ENCODE measurements around the gene C7orf57. TPM values are rescaled to one million over a fixed set of nuclear protein-coding genes. Genes with fewer than 3 reads are reported as not detected.
A peak's percentile ranks its signal among the peaks of the same experiment; 100 is the strongest.
"Not testable (repeated sequence)": the region's sequence is repeated elsewhere in the genome, so short reads cannot be mapped to it uniquely, and the experiment has no call there.

Gene C7orf57
- total RNA-seq, 2 experiments from 2014 or later: 0.14 to 0.40 TPM

DNA sequence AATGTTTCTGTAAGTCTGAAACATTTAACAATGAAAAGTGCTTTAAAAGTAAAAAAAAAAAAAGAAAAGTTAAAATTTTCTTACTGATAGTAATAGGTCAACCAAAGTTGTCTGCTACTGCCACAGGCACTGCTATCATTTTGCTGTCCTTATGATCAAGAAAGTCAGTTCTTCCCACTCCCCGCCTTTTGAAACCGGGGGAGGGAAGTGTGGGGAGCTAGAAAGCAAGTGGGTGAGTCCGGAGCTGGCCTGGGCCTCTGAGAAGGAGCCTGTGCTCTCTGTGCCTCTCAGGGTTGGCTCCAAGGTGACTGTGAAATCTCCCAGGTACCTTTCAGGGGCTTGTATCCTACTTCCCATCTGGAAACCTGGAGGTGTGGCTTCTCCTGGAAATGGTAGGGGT, 7.3 kb downstream of the C7orf57 start:
- no peak for ATAC-seq (ENCODE audit: low read depth)
- Mint-ChIP-seq H3K36me3 (no peaks in the 10 kb centered on the region), H3K27ac (no peak overlapping the region), H3K4me3 (no peak overlapping the region), H3K4me1 (peaks cover 21% of the 10 kb centered on the region), H3K27me3 (peaks cover 8% of the 10 kb centered on the region), H3K9me3 (no peaks in the 10 kb centered on the region)
- POLR2A ChIA-PET: no interaction called here
- no peak for DNase-seq

- no peak for ATAC-seq (ENCODE audit: low read depth)
- Mint-ChIP-seq H3K4me3 (no peak overlapping the region), H3K27ac (no peak overlapping the region), H3K9me3 (no peaks in the 10 kb centered on the region), H3K4me1 (peaks cover 21% of the 10 kb centered on the region), H3K36me3 (no peaks in the 10 kb centered on the region), H3K27me3 (no peaks in the 10 kb centered on the region)
- DNase-seq: no peak
- POLR2A ChIA-PET: interaction anchor here (1.5 kb wide), 1 partner anchor 39 kb away, joined by 3 read pairs; no protein-coding TSS in a partner anchor
Observed at GRCh38 chr7:48045195-48045765, 9.9 kb downstream of the C7orf57 start.

DNA sequence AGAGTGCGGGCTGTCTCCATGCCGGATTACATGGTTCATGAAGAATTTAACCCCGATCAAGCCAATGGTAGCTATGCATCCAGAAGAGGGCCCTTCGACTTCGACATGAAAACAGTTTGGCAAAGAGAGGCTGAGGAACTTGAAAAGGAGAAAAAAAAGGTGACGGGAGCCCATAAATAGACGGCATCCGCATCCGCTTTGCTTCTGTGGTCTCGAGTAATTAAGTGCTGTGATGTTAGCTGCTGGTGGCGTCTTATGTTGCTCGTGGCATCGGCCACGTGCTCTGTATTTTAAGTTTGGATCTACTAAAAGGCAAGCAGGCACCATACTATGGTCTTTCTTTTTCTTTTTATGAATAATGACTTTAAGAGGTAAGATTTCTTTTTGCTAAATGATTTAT, 11.1 kb downstream of the C7orf57 start:
- H3K4me1 Mint-ChIP-seq: peaks cover 19% of the 10 kb centered on the region
- ATAC-seq (ENCODE audit: low read depth) (peak; percentile 69), DNase-seq (no peak)
- H3K27ac Mint-ChIP-seq: no peak overlapping the region
- POLR2A ChIA-PET: no interaction called here
- H3K27me3 Mint-ChIP-seq: no peaks in the 10 kb centered on the region
- peak overlapping the region; percentile 21 for H3K4me3 Mint-ChIP-seq
- no peaks in the 10 kb centered on the region for H3K36me3 Mint-ChIP-seq
- H3K9me3 Mint-ChIP-seq: no peaks in the 10 kb centered on the region

DNA sequence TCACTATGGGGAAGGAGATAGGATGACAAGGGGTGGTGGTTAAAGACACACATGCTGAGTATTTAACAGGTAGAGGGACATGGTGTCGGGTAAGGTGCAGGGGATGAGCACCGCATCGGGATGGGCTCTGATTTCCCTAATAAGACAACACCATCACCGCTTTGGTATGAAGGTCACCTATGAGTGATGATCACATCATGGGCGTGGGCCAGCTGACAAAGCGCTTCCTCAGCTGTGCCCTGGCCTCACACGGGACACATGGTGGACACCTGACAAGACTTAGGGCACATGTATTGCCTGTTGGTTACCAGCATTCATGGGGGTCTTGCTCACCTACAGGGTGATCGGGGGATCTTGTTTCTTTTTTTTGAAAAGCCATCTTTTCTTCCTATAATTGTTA, 12.8 kb downstream of the C7orf57 start:
- no peaks in the 10 kb centered on the region for H3K27me3 Mint-ChIP-seq
- no peak for DNase-seq
- no peaks in the 10 kb centered on the region for H3K36me3 Mint-ChIP-seq
- POLR2A ChIA-PET: no interaction called here
- H3K4me1 Mint-ChIP-seq: peaks cover 13% of the 10 kb centered on the region
- no peak overlapping the region for H3K4me3 Mint-ChIP-seq
- no peak for ATAC-seq (ENCODE audit: low read depth)
- H3K27ac Mint-ChIP-seq: no peak overlapping the region
- no peaks in the 10 kb centered on the region for H3K9me3 Mint-ChIP-seq

DNA sequence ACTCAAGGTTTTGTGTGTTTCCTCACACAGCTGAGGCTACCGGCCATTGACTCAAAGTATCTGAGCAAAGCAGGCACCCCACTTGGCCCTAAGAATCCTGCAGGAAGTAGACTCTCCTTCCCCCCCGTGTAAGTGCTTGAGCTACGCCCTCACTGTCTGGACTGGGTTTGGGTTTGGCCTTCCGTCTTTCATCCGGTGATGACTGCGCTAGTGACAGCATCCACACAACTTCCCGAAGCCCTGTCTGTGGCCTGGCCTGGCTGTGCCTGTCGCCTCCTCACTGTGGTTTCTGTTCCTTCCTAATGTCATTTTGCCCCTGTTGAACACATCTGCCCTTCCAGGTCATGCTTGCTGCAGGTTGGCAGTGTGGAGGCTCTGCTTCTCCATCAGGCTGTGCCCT, 14.5 kb downstream of the C7orf57 start:
- no peaks in the 10 kb centered on the region for H3K36me3 Mint-ChIP-seq
- H3K4me1 Mint-ChIP-seq: peaks cover 13% of the 10 kb centered on the region
- POLR2A ChIA-PET: no interaction called here
- H3K4me3 Mint-ChIP-seq: no peak overlapping the region
- no peak for ATAC-seq (ENCODE audit: low read depth)
- no peaks in the 10 kb centered on the region for H3K9me3 Mint-ChIP-seq
- DNase-seq: no peak
- H3K27me3 Mint-ChIP-seq: no peaks in the 10 kb centered on the region
- no peak overlapping the region for H3K27ac Mint-ChIP-seq

DNA sequence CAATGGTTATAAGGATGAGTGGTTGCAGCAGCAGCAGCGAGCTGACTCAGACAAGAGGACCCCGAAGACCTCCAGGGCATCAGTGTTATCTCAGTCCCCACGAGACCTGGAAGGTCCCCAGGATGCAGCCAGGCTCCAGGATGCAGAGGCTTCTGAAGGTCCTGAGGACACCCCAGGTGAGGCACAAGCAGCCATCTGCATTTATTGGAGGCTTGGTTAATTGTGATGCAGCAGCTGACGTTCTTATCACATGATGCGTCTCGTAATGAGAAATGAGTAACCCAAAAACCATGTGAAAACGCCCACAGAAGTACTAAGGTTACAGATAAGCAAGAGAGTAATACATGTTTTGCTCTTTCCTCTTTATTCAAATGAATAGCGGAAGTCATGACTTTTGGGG, 17.4 kb downstream of the C7orf57 start:
- no peaks in the 10 kb centered on the region for H3K4me1 Mint-ChIP-seq
- ATAC-seq (ENCODE audit: low read depth) (no peak), DNase-seq (no peak)
- peaks cover 6% of the 10 kb centered on the region for H3K36me3 Mint-ChIP-seq
- H3K27me3 Mint-ChIP-seq: peaks cover 5% of the 10 kb centered on the region
- POLR2A ChIA-PET: no interaction called here
- no peak overlapping the region for H3K27ac Mint-ChIP-seq
- peaks cover 2% of the 10 kb centered on the region for H3K9me3 Mint-ChIP-seq
- no peak overlapping the region for H3K4me3 Mint-ChIP-seq

DNA sequence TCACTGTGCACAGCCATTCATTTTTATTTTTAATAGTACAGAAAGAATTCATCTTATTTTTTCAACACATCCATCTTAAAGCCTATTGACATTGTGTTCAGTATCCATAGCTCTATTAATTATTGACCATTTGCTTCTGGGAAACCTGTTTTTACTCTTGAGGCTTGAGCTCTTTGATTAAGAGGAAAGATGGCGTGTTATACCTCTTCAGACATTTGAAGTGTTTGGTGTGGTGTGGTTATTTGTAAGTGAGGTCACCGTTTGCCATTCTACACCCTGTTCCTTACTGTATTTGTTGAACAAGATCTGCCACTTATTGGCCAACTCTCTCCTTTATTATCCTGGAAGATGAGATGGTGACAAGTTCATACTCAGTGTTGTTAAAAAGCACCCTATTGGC, 18.4 kb downstream of the C7orf57 start:
- peaks cover 5% of the 10 kb centered on the region for H3K27me3 Mint-ChIP-seq
- H3K36me3 Mint-ChIP-seq: peaks cover 9% of the 10 kb centered on the region
- no peak overlapping the region for H3K4me3 Mint-ChIP-seq

GRCh38 chr7:48058990-48059389, 23.6 kb downstream of the C7orf57 start:
- H3K27me3 Mint-ChIP-seq: peaks cover 5% of the 10 kb centered on the region
- no peak for ATAC-seq (ENCODE audit: low read depth)
- POLR2A ChIA-PET: no interaction called here
- DNase-seq: no peak
- peaks cover 15% of the 10 kb centered on the region for H3K36me3 Mint-ChIP-seq
- no peak overlapping the region for H3K27ac Mint-ChIP-seq
- peaks cover 6% of the 10 kb centered on the region for H3K9me3 Mint-ChIP-seq
- H3K4me3 Mint-ChIP-seq: no peak overlapping the region
- H3K4me1 Mint-ChIP-seq: peaks cover 4% of the 10 kb centered on the region

More for the DNA sequence above, 18.4 kb downstream of the C7orf57 start:
- POLR2A ChIA-PET: no interaction called here
- H3K27ac Mint-ChIP-seq: no peak overlapping the region
- ATAC-seq (ENCODE audit: low read depth): no peak
- DNase-seq: no peak
- H3K4me1 Mint-ChIP-seq: no peaks in the 10 kb centered on the region
- H3K9me3 Mint-ChIP-seq: peaks cover 2% of the 10 kb centered on the region

GRCh38 chr7:48059706-48060105, 24.4 kb downstream of the C7orf57 start:
- Mint-ChIP-seq H3K4me3 (no peak overlapping the region), H3K9me3 (peaks cover 7% of the 10 kb centered on the region), H3K27ac (no peak overlapping the region), H3K27me3 (peaks cover 5% of the 10 kb centered on the region), H3K4me1 (peaks cover 4% of the 10 kb centered on the region), H3K36me3 (peaks cover 15% of the 10 kb centered on the region)
- DNase-seq (no peak), ATAC-seq (ENCODE audit: low read depth) (no peak)
- POLR2A ChIA-PET: no interaction called here

GRCh38 chr7:48063985-48064384, 28.6 kb downstream of the C7orf57 start:
- Mint-ChIP-seq H3K9me3 (peaks cover 7% of the 10 kb centered on the region), H3K4me3 (no peak overlapping the region), H3K4me1 (peaks cover 2% of the 10 kb centered on the region), H3K27me3 (no peaks in the 10 kb centered on the region), H3K36me3 (peaks cover 8% of the 10 kb centered on the region), H3K27ac (no peak overlapping the region)
- no peak for ATAC-seq (ENCODE audit: low read depth)
- POLR2A ChIA-PET: no interaction called here
- no peak for DNase-seq

DNA sequence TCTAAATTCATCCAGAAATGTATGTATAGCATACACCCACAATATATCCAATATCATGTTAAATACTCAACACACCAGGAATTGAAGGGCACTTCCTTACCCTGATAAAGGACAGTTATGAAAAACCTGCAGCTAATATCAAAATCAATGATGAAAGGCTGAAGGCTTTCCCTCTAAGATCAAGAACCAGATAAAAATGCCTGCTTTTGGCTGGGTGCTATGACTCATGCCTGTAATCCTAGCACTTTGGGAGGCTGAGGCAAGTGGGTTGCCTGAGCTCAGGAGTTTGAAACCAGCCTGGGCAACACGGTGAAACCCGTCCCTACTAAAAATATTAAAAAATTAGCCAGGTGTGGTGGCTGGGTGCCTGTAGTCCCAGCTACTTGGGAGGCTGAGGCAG, 32.1 kb downstream of the C7orf57 start:
- peaks cover 6% of the 10 kb centered on the region for H3K36me3 Mint-ChIP-seq
- H3K27ac Mint-ChIP-seq: no peak overlapping the region
- ATAC-seq (ENCODE audit: low read depth) (no peak), DNase-seq (no peak)
- H3K4me1 Mint-ChIP-seq: no peaks in the 10 kb centered on the region
- no peak overlapping the region for H3K4me3 Mint-ChIP-seq
- H3K27me3 Mint-ChIP-seq: no peaks in the 10 kb centered on the region
- peaks cover 13% of the 10 kb centered on the region for H3K9me3 Mint-ChIP-seq
- POLR2A ChIA-PET: no interaction called here

DNA sequence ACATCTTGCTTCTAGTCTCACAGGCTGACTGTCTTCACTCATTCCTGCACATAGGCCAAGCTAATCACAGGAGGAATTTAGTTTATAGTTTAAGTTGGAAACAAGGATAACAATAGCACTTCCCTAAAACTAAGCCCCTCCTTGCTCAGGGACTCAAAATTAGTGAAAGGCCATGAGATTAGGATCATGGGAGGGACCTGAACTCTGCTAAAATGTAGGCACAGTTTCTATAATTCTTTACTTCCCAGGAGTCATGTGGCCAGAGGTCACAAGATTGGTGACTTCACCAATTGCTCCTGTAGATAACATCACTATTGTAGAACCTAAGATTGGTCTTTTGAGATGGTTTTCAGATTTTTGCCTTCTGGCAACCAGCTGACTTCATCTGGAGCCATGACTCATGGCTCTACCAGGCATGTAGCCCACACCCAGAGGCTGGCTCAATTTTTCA, 38.9 kb downstream of the C7orf57 start:
- H3K36me3 Mint-ChIP-seq: peaks cover 2% of the 10 kb centered on the region
- ATAC-seq (ENCODE audit: low read depth): peak; percentile 18
- no peak for DNase-seq
- H3K4me1 Mint-ChIP-seq: peaks cover 4% of the 10 kb centered on the region
- no peak overlapping the region for H3K27ac Mint-ChIP-seq
- POLR2A ChIA-PET: interaction anchor here (1.3 kb wide), 1 partner anchor 13 kb away, joined by 3 read pairs; no protein-coding TSS in a partner anchor
- peaks cover 6% of the 10 kb centered on the region for H3K9me3 Mint-ChIP-seq
- no peak overlapping the region for H3K4me3 Mint-ChIP-seq
- peaks cover 2% of the 10 kb centered on the region for H3K27me3 Mint-ChIP-seq

DNA sequence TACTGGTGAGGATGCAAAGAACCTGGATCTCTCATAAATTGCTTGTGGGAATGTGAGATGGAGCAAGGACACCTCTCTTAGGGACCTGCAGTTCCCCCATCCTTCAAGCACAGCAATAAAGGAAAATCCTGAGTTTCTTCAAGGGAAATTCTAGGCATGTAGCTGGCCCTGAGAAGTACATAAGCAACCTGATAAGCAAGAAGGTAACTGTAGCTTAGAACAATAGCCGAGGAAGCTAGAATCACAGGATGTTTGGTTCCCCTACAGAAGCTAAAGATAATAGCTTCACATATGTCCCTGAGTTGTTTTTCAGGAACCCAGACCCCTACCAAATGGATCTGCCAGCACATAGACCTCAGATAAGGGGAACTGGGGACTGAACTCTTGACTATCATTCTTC, 42.1 kb downstream of the C7orf57 start:
- ATAC-seq (ENCODE audit: low read depth): no peak
- Mint-ChIP-seq H3K27me3 (peaks cover 2% of the 10 kb centered on the region), H3K36me3 (peaks cover 2% of the 10 kb centered on the region), H3K9me3 (peaks cover 1% of the 10 kb centered on the region), H3K27ac (no peak overlapping the region), H3K4me1 (peaks cover 4% of the 10 kb centered on the region), H3K4me3 (no peak overlapping the region)
- POLR2A ChIA-PET: no interaction called here
- no peak for DNase-seq

- Mint-ChIP-seq H3K27ac (no peak overlapping the region), H3K36me3 (peaks cover 4% of the 10 kb centered on the region), H3K4me1 (peaks cover 10% of the 10 kb centered on the region), H3K9me3 (no peaks in the 10 kb centered on the region), H3K27me3 (peaks cover 2% of the 10 kb centered on the region), H3K4me3 (no peak overlapping the region)
- ATAC-seq (ENCODE audit: low read depth) (no peak), DNase-seq (no peak)
- POLR2A ChIA-PET: no interaction called here
Observed at GRCh38 chr7:48078470-48078869, 43.1 kb downstream of the C7orf57 start.

GRCh38 chr7:48082378-48082777, 47.0 kb downstream of the C7orf57 start:
- H3K27me3 Mint-ChIP-seq; H3K9me3 Mint-ChIP-seq; ATAC-seq (ENCODE audit: low read depth); H3K27ac Mint-ChIP-seq; H3K36me3 Mint-ChIP-seq; DNase-seq; POLR2A ChIA-PET; H3K4me3 Mint-ChIP-seq: not testable (repeated sequence)
- H3K4me1 Mint-ChIP-seq: peaks cover 43% of the 10 kb centered on the region
